Non-pigmented ciliary epithelial cell (primary cell): ENCODE data around the gene RNASE1.
"Not testable (repeated sequence)": the region's sequence is repeated elsewhere in the genome, so short reads cannot be mapped to it uniquely, and the experiment has no call there.

Source experiments
- DNase-seq: peaks from one replicate; pipeline ENCODE4 v3.0.0-alpha.2; 2010; ENCODE audit warnings: low read depth

The RNASE1 gene

GRCh38 chr14:20772650-20773049 lies 30.0 kb downstream of the RNASE1 start:
- DNase-seq: no peak

- DNase-seq: no peak
Observed at GRCh38 chr14:20769421-20769820, 33.2 kb downstream of the RNASE1 start.

- no peak for DNase-seq
Observed at GRCh38 chr14:20768593-20768892, 34.1 kb downstream of the RNASE1 start.

GRCh38 chr14:20760950-20761349 lies 41.7 kb downstream of the RNASE1 start:
- no peak for DNase-seq

DNA sequence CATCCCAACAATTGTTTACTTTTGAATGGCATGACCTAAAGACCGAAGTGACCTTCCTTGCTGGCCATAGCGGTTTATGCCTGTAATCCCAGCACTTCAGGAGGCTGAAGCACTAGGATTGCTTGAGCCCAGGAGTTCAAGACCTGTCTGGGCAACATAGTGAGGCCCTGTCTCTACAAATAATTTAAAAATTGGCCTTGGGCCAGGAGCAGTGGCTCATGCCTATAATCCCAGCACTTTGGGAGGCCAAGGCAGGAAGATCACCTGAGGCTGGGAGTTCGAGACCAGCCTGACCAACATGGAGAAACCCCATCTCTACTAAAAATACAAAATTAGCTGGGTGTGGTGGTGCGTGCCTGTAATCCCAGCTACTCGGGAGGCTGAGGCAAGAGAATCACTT lies 43.2 kb downstream of the RNASE1 start:
- not testable (repeated sequence) for DNase-seq

- DNase-seq: no peak
Observed at GRCh38 chr14:20757965-20758364, 44.7 kb downstream of the RNASE1 start.

DNA sequence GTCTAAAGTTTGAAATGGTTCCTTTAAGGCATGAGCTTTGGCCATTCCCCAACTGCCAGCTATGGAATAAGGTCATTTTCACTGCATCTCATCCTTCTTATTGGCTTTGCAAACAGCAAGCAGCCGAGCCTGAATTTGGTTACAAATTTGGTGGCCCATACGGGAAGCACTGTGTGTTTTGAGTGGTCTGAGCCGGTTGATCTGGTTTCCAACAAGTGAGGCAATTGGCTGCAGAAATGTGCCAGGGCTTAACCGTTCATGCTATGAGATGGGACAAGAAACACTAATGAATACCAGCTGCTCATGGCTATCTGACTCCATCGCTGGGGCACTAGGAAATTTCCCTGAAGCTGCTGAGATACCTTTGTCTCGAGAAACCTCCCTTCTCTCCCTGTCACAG lies 47.6 kb downstream of the RNASE1 start:
- no peak for DNase-seq

- no peak for DNase-seq
Observed at GRCh38 chr14:20754308-20754707, 48.3 kb downstream of the RNASE1 start.

DNA sequence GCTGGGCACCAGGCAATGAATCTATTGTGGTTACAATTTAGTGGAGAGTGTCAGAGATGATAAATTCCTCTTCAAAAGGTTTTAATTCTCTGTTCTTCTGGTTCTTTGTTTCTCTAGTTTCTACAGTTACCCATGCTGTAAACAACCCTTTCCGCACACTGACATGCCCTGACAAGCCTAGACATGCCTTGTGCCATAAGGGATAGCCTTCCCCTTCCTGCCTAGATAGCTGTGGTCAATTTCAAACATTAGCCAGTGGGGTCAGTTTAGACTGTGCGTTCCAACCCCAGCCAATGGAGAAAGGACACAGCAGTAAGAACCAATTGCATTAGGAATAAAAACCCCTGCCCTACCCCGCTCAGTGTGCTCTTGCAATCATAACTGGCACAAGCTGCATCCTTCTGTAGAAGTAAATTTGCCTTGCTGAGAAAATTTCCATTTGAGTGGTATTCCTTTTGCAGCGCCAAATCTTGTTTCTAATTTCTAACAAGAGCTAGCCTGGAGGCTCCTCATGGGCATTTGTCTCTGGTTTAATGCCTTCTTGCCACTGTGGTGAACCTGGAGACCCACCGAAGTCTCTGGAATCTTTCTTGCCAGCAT lies 50.6 kb downstream of the RNASE1 start:
- DNase-seq: no peak
